GM19397 (cell line): Measurements from ENCODE around the gene TADA1.
"Not testable (repeated sequence)": the region's sequence is repeated elsewhere in the genome, so short reads cannot be mapped to it uniquely, and the experiment has no call there.

Experiments
- ATAC-seq: cut with Tn5 transposase; IDR thresholded peaks from one replicate; pipeline ENCODE4 v1.9.1; 2021; ENCODE audit warnings: mild to moderate bottlenecking, moderate library complexity; ENCODE audit not compliant: unreplicated experiment

The TADA1 gene

DNA sequence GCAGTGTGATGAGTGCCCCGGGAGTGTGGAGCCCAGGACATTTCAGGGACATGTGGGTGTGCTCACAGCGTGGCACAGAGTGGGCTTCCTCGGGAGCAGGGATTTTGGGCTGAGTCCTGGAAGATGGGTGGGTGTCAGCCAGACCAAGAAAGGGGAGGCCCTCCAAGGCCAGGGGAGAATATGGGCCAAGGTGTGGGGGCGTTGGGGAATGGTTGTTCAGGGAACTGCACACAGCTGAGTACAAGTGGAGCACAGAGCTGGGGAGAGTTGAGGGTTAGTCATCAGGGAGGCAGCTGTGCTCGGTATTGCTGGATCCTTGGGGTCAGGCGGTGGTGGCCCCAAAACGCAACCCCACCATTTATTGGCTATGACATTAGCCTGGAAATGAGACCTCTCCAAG is 31.3 kb downstream of the TADA1 start:
- no peak for ATAC-seq

DNA sequence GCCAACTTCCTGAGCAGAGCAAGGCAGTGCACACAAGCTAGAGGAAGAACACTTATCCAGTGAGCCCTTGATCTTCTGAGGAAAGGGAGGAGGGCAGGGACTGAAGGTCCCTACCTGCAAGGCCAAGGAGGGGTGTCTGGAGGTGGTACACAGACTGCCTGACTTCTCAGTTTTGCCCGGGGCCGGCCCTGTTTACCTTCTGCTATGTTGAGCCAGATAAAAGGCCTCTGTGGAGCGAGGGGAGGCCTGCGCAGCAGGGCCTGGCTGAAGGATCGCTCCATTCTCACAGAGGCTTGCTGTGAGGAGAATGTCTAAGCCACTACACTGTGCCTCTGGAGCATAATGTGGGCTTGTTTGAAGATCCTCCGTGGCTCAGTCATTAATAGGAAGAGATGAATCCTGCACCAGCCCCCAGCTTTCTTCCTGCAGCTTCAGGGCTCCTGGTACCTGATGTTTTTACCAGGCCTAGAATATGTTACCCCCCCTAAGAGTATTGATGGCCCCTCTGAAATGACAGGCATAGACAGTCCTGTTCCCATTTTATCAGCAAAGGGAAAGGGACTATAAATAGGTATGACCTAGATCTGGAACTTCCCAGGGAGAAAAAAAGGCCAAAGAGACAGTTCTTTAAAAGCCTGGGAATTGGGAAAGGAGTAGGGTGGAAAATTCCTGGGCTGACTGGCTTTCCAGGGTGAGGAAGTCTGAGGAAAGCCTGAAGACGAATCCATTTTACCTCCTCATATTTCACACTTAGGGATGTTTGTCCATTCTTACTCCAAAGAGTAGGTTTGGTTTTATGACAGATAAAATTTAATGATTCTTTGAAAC is 32.1 kb downstream of the TADA1 start:
- no peak for ATAC-seq

DNA sequence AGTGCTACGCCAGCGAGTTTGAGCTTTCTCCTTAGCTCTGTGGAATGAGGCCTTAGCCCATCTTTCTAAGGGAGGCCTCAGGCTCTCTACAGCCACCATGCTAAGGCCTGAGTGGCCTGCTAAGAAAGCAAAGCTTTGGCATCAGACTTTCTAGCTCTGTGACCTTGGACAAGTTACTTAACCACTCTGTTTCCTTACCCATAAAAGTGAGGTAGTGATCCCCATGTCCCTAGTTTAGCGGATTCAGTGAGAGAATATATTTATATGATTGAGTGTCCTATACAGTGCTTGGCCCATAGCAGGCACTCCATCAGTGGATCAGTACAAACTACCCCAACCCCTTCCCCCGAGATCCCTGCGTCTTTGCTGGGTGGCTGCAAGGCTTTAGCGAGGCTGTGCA is 32.7 kb downstream of the TADA1 start:
- ATAC-seq, result no peak

DNA sequence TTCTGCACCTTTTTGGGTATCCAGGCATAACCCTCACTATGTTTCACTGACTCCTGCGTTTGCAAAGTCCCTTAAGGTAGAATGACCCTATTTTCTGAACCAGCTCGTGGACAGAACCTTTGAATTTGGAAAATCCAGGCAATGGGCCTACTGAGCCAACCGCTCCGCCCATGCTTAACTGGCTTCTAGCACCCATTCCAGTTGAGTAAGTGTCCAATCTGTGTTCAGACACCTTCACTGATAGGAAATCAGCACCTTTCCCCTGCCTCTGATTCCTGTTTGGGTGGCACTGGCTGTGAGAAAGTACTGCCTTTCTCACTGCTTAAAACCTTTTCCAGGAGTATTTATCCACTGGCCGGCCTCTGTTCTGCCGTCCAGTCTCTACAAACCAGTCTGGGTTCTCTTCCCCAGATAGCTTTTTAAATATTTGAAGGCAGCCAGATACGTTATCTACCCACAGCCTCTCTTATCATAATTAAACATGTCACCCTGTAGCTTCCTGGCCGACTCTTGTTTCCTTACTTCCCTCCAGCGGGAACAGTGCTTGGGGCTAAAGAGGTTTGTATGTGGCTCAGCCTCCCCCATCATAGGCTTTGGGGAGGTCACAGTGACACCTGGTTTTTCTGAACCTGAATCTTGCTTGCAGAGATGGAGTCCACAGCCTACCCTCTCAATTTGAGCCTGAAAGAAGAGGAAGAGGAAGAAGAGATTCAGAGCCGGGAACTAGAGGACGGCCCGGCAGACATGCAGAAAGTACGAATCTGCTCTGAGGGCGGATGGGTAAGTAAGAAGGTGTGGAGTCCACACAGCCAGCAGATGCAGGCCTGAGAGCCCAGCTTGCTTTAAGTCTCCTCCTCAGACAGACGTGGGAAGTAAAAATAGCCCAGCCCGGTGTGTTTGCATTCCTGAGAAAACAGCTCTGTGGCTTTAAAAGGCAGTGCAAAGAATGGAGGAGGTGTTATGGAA is 35.5 kb downstream of the TADA1 start:
- ATAC-seq, result no peak

DNA sequence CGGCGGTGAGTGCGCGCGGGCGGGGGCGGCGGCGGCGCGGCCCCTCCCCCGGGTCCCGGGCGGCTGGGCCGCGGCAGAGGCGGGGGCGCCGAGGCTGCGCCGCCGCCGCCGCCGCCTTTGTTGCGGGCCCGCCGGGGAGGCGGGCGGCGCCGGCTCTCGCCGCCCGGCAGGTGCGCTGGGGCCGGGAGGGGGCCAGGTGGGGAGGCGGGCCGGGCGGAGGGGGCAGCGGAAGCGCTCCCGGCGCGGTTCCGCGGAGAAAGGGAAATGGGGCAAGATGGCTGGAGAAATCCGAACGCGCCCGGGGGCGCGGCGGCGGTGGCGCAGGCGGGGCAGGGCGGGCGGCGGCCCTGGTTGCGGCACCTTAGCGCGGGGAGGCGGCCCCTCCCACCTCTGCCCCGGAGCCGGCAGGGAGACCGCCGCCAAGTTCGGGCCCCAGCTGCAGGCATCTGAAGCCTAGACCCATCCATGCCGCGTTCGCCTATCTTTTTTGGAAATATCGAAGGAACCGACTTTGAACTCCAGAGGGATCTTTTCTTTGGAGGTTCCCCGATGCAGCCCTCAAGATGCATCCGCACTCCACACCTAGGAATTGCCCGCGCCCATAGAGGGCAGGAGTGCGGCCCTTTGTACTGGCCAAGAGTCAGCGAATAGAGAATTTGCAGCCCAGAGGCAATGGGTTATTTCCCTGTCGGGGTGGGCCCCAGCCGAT is 36.3 kb downstream of the TADA1 start:
- peak; percentile 40 for ATAC-seq

DNA sequence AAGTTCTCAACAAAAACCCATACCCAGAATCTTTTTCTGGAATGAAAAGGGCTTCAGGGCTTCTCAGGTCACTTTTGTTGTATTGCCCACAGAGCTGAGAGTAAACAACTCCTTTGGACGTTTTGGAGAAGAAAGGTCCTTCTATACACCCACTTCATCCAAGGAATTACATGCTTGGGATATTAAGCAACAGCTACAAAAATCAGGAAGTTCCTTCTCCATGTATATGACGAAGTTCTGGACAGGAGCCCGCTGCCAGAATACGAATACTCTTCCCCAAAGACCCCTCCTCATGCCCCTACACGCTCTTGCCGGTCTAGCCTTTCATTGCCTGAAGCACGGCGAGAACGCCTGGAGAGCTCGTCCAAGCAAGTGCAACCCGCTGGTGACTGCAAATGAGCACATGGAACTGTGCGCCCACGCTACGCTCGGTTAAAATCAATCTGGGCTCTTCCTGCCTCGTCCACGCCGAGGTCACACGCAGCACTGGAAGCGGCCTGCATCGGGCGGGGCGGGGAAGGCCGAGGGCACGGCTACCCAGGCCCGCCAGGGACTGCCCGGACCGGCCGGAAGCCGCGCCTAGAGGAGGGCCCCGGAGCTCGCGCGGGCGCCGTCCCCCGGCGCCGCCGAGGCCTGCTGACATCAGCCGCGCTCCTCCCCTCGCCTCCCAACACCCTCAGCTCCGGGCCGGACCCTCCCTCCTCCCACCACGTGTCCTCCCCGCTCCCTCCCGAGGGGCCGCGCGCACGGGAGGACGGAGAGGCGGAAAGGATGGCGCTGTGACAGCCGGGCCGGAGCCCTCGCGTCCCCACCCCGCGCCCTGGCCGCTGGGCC is 37.1 kb downstream of the TADA1 start, which contains the start of gene POGK:
POGK (plus strand) TSS at position 710 of the 834 bp plus-strand sequence. CDS start 1,482 bp downstream, outside the sequence.
- peak; percentile 97 for ATAC-seq

DNA sequence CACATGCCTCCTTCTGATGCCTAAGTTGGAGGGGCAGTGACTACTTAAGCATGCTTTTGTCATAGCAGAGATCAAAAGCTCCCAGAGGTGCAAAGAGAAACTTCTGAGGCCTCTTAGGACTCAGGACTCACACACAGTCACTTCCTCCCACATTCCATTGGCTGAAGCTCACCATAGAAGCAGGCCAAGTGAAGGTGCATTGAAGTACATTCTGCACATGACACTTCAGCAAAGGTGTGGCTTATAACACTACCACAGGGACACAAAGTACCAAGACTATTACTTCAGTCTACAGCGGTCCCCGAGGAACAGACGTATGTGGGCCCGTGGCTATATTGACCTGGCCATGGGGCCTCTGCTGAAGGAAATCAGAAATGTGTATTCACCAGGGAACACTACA is 39.3 kb downstream of the TADA1 start:
- no peak for ATAC-seq

DNA sequence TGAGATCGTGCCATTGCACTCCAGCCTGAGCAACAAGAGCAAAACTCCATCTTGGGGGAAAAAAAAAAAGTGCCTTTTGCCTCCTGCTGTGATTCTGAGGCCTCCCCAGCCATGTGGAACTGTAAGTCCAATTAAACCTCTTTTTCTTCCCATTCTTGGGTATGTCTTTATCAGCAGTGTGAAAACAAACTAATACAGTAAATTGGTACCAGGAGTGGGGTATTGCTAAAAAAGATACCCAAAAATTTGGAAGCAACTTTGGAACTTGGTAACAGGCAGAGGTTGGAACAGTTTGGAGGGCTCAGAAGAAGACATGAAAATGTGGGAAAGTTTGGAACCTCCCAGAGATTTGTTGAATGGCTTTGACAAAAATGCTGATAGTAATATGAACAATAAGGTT is 46.3 kb downstream of the TADA1 start:
- not testable (repeated sequence) for ATAC-seq

DNA sequence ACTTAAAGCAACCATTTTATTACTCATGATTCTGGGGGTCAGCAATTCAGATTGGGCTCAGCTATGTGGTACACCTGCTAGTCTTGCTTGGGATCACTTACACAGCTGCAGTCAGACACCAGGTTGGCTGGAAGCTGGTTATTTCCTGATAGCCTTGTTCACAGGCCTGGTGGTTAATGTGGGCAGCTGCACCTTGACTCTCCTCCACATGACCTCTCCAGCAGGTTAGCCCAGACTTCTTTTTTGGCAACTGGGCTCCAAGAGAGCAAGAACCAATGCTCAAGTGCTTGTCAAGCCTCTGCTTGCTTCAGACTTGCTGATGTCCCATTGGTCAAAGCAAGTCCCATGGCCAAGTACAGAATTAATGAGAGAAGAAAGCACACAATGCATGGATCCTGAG is 48.6 kb downstream of the TADA1 start:
- ATAC-seq, result no peak

DNA sequence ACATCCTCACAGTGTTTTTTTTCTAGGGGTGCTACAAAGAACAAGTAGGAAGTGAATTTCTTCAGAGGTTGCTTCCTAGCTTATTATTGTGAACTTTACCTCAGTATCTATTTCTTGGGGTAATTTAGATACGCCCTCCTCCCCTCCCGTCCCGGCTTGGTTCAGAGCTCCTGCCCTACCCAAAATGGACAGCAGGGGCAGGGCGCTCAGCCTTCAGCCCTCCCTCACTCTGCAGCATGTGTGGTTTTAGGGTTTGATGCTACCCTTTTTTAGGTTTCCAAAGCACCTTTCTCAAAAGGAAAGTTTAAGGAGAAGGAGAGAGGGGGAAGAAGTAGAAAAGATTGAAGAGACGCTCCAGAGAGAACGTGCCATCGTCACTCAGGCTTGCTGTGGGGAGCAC is 53.7 kb downstream of the TADA1 start:
- ATAC-seq, result no peak

DNA sequence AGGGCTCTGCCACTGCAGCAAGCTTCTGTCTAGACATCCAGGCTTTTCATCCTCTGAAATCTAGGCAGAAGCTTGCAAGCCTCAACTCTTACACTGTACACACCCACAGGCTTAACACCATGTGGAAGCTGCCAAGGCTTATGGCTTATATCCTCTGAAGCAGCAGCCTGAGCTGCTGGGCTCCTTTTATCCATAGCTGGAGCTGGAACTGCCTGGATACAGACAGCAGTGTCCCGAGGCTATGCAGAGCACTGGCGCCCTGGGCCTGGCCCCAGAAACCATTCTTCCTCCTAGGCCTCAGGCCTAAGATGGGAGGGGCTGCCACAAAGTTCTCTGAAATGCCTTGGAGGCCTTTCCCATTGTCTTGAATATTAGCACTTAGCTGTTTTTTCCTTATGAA is 56.1 kb downstream of the TADA1 start:
- ATAC-seq, result no peak

DNA sequence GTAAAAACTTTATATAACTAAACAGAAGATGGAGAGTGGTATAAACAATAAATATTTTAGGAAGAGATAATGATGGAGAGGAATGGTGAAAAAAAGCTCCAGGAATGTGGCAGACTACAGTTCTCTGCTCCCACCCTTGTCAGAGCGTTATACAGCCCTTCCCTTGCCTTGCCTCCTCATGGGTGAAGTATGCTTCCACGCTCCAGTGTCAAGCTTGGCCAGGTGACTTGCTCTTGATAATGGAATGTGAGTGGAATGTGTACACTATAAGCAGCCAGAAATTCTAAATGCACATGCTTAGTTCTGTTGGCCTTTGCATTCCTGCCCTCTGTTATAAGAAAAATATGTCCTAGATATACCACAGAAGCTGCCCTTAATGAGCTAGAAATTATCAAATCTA is 61.5 kb downstream of the TADA1 start:
- ATAC-seq, result no peak

DNA sequence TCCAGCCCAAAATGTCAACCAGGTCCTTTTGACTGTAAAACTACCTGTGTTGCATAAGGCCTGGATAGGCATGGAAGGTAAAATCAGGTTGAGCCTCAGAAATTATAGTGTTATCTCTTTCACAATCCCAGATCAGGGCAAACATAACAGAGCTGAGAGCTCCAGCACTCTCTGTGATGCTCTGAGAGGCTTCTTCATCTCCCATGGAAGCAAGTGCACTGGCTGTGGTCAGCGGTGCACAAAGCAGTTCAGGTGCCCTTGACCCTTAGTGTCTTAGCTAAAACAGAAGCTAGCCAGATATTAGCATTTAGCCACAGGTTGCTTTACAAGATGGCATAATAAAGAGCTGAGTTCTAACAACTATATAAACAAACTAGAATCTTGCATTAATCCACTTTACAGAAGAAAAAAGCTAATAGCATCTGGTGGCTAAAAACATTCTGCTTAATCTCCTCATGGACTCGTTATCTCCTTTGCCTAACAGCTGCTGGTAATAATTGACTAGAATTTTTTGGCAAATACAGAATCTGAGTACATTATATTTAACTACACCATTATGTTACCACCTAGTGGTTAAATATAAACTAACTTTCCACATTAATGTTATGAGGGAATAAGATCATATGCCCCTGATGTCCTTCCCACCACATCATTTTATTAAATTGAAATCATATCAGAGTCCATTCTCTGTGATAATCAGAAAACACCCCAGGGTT is 62.4 kb downstream of the TADA1 start:
- no peak for ATAC-seq

DNA sequence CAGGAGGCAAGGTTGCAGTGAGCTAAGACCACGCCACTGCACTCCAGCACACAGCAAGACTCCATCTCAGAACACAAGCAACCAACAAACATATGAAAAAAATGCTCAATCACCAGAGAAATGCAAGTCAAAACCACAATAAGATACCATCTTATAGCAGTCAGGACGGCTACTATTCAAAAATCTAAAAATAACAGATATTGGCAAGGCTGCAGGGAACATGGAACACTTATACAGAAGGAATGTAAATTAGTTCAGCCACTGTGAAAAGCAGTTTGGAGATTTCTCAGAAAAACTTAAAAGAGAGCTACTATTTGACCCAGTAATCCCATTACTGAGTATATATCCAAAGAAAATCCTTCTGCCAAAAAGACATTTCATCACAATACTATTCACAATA is 64.4 kb downstream of the TADA1 start:
- no peak for ATAC-seq

DNA sequence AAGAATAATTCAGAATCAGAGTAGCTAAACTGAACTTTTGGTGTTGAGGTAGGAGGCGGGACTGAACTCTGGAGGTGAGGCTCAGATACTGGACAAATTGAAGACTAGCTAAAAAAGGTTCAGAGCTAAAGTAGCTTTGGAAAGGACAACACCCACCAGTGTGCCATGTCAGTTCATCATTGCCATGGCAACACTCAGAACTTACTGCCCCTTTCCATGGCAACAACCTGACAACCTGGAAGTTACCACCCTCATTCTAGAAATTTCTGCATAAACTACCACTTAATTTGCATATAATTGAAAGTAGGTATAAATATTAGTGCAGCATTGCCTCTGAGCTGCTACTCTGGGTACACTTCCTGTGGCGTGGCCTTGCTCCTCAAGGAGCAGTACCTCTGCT is 67.1 kb downstream of the TADA1 start:
- no peak for ATAC-seq
